AG10803 (cell line): ENCODE data around the gene AGAP1.

ENCODE experiments used
- DNase-seq: peaks from one replicate; pipeline ENCODE4 v3.0.0; 2010; ENCODE audit warnings: low read depth
- H3K4me3 ChIP-seq: 2 replicates; pipeline ENCODE4 v1.5.1; 2011; ENCODE audit warnings: mild to moderate bottlenecking, low read length, control low read depth
- CTCF ChIP-seq: conservative IDR thresholded peaks from 2 replicates; pipeline ENCODE4 v1.5.1; 2011; ENCODE audit warnings: mild to moderate bottlenecking, low read length, control low read depth, inconsistent platforms

Gene AGAP1

GRCh38 chr2:235541838-235542549 is 48.2 kb downstream of the AGAP1 start:
- DNase-seq, result no peak
- no peak overlapping the region for H3K4me3 ChIP-seq
- no peak for TF ChIP-seq CTCF

- DNase-seq, result no peak
- no peak overlapping the region for H3K4me3 ChIP-seq
- no peak for TF ChIP-seq CTCF
Observed at GRCh38 chr2:235542733-235543127, 48.9 kb downstream of the AGAP1 start.

GRCh38 chr2:235543128-235543750 is 49.4 kb downstream of the AGAP1 start:
- TF ChIP-seq CTCF, result no peak
- no peak overlapping the region for H3K4me3 ChIP-seq
- DNase-seq, result no peak

- H3K4me3 ChIP-seq, result no peak overlapping the region
- no peak for DNase-seq
- TF ChIP-seq CTCF, result no peak
Observed at GRCh38 chr2:235543851-235544688, 50.2 kb downstream of the AGAP1 start.

GRCh38 chr2:235544689-235544969 is 50.8 kb downstream of the AGAP1 start:
- no peak for DNase-seq
- no peak overlapping the region for H3K4me3 ChIP-seq
- no peak for TF ChIP-seq CTCF

- TF ChIP-seq CTCF, result no peak
- DNase-seq, result no peak
- H3K4me3 ChIP-seq, result no peak overlapping the region
Observed at GRCh38 chr2:235545339-235546150, 51.7 kb downstream of the AGAP1 start.
